NCI-H1436 treated with DMSO at 0.1 percent for 48 hours (cell line): ENCODE results near the gene IL23R.

Experiments used
- DNase-seq: peaks from one replicate; lab custom pipeline; 2025; lab: John Stamatoyannopoulos, UW

The IL23R gene

GRCh38 chr1:67239738-67240137, 73.5 kb downstream of the IL23R start:
- DNase-seq, result no peak

DNA sequence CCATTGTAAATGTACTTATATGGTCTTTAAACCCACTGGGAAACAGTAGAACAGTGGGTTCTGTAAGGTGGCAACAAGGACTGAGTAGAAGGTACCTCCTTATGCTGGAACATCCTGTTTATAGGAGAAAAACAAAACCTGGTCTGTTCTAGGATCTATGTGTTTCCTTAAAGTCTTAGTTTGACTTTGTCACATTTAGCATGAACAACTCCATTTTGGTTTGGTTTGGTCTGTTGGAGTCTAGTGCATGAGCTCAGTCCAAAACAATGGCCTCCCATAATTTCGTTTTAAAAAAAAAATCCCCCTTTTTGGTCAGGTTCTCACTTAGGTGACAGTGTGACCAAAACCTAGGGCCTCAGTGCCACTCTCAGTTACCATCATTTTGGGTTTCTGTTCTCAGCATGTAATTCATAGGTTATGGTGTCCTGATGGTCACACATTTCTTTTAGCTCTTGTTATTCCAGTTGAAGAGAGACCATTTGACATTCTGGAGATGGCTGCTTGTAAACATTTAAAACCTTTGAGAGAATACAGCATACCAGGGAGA, 75.0 kb downstream of the IL23R start:
- DNase-seq, result no peak

DNA sequence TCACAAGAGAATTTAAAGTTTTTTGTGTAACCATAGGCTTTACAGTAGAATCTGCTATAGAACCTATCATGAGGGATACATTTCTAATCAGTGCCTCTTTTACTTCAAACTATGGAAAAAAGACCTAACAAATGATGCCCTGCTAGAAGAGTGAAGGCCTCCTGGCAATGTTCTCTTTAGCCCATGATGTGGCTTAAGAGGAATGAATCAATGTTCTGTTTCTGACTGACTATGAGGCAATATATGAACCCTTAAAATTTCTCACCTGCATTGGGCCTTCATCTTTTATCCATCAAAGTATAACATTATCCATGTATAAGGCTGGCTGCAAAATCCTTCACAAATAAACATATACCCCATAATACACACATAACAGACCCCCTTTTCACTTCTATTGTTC, 75.8 kb downstream of the IL23R start:
- DNase-seq, result no peak

- DNase-seq, result no peak
These were observed 83.9 kb downstream of the IL23R start for GRCh38 chr1:67250051-67250653.

- no peak for DNase-seq
These were observed 90.3 kb downstream of the IL23R start for GRCh38 chr1:67256291-67257172.

- DNase-seq, result no peak
These were observed 90.9 kb downstream of the IL23R start for GRCh38 chr1:67257173-67257535.

DNA sequence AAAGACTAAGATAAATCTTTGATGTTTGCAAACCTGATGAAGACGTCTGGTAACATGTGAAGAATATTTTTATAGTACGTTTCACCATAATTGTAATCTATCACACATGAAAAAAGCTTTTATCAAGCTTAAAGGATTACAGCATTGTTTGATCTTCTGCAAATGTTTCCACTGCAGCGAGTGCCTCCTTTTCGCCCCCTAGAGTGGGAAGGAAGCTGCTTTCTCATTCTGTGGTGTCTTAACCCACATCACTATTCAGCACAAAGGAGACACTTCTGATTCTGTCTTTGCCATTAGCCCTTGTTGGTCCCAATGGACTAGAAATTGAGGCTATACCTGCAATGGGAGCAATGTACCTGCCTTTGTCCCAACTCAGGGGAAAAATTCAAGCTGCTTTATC, 95.4 kb downstream of the IL23R start:
- no peak for DNase-seq

GRCh38 chr1:67262735-67263134, 96.5 kb downstream of the IL23R start:
- no peak for DNase-seq

GRCh38 chr1:67264152-67264551, 97.9 kb downstream of the IL23R start:
- DNase-seq, result no peak

DNA sequence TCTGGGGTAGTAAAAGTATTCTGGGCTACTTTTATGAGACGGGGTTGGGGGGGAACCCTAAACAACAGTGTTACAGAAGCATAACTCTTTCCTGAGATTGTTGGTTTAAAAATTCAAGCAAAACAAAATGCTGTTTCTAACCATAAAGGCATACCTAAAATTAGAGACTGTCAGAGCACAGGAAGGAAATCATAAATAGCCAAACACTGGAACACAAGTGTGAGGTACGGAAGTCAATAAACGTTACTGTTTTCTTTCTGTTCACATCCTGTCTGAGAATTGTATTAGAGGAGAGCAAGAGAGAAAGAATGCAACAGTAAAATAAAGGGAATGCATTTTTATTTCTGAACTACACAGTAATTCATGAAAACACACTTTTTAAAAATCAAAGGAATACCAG, 98.6 kb downstream of the IL23R start:
- no peak for DNase-seq

DNA sequence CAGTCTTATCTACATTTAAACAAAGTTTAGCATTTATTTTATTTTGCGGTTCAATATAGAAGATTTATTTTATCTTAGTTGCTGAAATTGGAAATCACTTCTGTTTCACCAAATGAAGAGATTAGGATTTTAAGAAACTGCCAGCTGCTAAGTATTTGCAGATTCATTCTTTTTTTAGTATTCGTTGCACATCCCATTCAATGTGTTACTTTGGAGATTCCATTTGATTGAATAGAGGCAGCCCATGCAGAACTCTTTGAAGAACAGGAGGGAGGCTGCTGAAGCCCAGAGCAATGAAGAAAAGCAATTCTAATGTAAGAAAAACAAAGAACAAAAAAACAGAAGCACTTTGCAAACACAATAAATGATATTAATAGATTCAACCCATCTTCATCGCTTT, 102.8 kb downstream of the IL23R start:
- no peak for DNase-seq

DNA sequence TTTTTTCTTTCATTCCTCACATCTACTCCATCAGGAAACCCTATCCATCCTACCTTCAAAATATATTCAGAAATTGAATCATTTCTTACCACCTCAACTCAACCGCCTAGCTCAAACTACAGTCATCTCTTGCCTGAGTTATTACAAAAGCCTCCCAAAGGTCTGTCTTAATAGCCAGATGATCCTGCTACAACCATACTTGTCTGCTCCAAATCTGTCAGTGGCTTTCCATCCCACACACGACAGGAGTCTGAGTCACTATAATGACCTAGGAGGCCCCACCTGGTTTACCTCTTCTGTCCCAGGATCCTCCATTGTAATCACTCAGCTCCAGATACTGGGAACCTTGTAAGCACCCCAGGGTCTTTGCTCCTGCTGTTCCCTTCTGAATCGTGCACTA, 104.3 kb downstream of the IL23R start:
- no peak for DNase-seq

GRCh38 chr1:67273591-67273990, 107.3 kb downstream of the IL23R start:
- no peak for DNase-seq

GRCh38 chr1:67274623-67275325, 108.5 kb downstream of the IL23R start:
- no peak for DNase-seq

DNA sequence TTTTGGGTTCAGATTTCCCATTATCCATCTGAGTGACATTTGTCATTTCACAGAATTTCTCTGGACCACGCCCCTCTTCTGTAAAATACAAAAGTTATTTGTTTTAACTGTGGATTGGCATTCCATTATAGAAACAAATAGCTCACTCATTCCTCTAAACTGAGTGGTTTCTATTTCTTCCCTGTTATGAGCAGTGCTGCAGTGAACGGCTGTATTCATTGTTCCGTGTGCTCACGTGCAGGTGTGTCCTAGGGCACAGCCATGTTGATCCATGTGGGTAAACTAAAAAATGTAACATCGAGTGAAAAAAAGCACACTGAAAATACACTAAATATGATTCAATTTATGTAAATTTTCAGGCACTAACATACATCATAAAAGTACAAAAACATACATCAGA, 114.4 kb downstream of the IL23R start:
- DNase-seq, result no peak

GRCh38 chr1:67281244-67281643, 115.0 kb downstream of the IL23R start:
- DNase-seq, result no peak

DNA sequence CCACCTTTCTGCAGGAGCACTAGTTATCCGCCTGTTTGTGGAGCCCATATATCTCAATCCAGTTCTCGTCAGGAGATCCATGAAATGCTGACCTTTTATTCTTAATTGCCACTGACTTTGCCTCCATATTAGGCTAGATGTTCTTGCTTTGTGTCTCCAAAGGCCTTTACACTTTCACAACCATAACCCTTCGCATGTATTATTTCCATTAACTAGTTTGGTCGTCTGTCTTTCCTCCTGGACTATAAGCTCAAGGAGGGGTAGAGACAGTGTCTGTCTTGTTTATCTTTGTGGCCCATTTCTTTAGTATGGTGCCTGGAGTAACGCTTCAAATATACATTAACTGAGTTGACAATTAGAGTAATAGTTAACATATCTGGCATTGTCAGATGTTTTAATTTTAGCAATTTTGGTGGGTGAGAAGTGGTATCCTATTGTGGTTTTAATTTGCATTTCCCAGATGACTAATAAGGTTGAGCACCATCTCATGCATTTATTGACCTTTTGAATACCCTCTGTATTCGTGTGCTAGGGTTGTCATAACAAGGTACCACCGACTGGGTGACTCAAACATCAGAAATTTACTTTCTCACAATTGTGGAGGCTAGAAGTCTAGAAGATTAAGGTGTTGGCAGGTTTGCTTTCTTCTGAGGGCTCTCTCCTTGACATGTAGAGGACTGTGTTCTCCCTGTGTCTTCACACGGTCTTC, 119.7 kb downstream of the IL23R start:
- DNase-seq, result no peak

DNA sequence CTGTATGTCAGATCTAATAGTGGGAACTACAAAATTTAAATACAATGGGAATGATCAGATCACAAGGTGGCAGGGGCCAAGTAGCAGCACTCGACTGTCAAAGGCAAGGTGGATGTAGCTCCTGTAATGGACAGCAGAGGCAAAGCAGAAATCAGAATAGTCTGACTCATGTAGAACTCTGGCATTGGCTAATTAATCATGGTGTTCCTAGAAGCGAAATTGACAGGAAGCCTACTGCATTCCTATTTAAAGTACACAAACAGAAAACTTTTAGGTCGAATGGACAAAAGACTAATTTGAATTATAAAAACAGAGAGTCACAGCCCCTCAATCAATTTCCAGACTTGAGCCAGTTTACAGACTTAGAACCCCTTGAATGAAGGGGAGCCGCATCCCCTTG, 124.0 kb downstream of the IL23R start:
- no peak for DNase-seq

DNA sequence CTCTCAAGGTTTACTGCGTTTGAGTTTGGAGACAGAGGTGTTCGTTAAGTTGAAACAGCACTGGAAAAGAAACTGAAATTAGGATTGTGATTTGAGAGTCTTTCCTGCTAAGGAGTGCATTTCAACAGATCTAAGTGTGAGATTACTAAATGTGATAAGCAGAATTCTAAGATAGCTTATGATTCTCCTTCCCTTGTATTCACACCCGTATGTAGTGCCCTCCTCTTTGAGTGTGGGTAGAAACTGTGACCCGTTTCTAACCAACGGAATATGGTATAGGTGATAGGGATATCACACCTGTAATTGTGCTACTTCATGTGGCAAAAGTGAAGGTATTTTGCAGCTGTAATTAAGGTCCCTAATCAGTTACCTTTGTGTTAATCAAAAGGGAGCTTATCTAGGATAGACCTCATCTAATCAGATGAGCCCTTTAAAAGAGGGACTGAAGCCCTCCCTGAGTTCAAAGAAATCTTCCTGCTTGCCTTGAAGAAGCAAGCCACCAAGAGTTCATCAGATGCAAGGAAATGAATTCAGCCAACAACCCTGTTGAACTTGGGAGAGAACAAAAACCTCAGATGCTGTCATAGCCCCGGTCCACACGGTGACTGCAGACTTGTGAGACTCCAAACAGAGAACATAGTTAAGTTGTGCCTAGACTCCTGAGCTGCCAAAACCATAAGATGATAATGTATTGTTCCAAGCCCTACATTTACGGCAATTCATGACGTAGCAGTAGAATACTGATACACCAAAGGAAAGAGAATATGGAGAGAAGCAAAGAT, 128.8 kb downstream of the IL23R start:
- DNase-seq, result no peak

DNA sequence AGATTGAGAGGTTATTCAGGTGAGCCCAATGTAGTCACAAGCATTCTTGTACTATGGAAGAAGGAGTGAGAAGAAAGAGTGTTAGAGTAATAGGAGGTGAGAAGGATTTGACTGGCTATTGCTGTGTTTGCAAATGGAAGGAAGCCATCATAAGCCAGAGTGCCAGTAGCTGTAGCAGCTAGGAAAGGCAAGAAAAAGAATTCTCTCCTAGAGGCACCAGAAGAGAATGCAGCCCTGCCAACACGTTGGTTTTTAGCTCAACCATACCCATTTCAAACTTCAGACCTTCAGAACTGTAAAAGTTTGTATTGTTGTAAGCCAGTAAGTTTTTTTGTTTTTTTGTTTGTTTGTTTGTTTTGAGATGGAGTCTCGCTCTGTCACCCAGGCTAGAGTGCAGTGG, 132.5 kb downstream of the IL23R start:
- no peak for DNase-seq

- no peak for DNase-seq
These were observed 133.0 kb downstream of the IL23R start for GRCh38 chr1:67299296-67299695.
